Measurements from ENCODE around the gene KDM2B. TPM values are rescaled to one million over a fixed set of nuclear protein-coding genes. Genes with fewer than 3 reads are reported as not detected.

KDM2B gene
- total RNA-seq, 1 experiment from 2014 or later = 45.1 TPM

GRCh38 chr12:121522971-121523370, 57.9 kb downstream of the KDM2B start:
- CTCF ChIA-PET = no interaction called here
- no TSS peak for BruUV-seq (replicated peaks)

GRCh38 chr12:121520586-121521086, 60.2 kb downstream of the KDM2B start:
- POLR2A ChIA-PET (ENCODE audit: unreplicated experiment) = no interaction called here
- no TSS peak for BruUV-seq (replicated peaks)
- H3K9me3 ChIP-seq (ENCODE audit: insufficient read depth, low read depth) = no peaks in the 10 kb centered on the region
- H2AFZ ChIP-seq = no peak overlapping the region
- TF ChIP-seq EZH2 (IDR thresholded peaks at IDR 0.05; ENCODE audit: low read depth) (no peak), CTCF (conservative IDR thresholded peaks at IDR 0.05) (no peak)
- no peaks in the 10 kb centered on the region for H3K27me3 ChIP-seq (ENCODE audit: insufficient read depth, low read depth)
- H3K4me1 ChIP-seq (replicated peaks; ENCODE audit: insufficient read depth) = no peaks in the 10 kb centered on the region
- no peak for DNase-seq
- H3K4me3 ChIP-seq = no peak overlapping the region
- intact Hi-C loops (cut with micrococcal nuclease; ENCODE audit: unreplicated experiment) = no loop called here
- H3K4me2 ChIP-seq = no peak overlapping the region
- no peaks in the 10 kb centered on the region for H3K9me2 ChIP-seq (ENCODE audit: insufficient read depth)
- no peaks in the 10 kb centered on the region for H3F3A ChIP-seq (ENCODE audit: insufficient read depth, low read depth)
- H3K36me3 ChIP-seq (ENCODE audit: low read depth) = no peaks in the 10 kb centered on the region
- H4K20me1 ChIP-seq (ENCODE audit: insufficient read depth) = no peaks in the 10 kb centered on the region
- H3K27ac ChIP-seq = no peak overlapping the region
- CTCF ChIA-PET = no interaction called here
- no peaks in the 10 kb centered on the region for H3K79me2 ChIP-seq (ENCODE audit: low read depth)

More at GRCh38 chr12:121522971-121523370, 57.9 kb downstream of the KDM2B start:
- no peak for TF ChIP-seq CTCF (conservative IDR thresholded peaks at IDR 0.05)
- no peak for TF ChIP-seq EZH2 (IDR thresholded peaks at IDR 0.05; ENCODE audit: low read depth)
- Histone ChIP-seq H3K27ac (no peak overlapping the region), H3K4me2 (no peak overlapping the region), H3K4me1 (replicated peaks; ENCODE audit: insufficient read depth) (no peaks in the 10 kb centered on the region), H3K9me2 (ENCODE audit: insufficient read depth) (no peaks in the 10 kb centered on the region), H3K79me2 (ENCODE audit: low read depth) (no peaks in the 10 kb centered on the region), H3K9me3 (ENCODE audit: insufficient read depth, low read depth) (no peaks in the 10 kb centered on the region), H3K4me3 (no peak overlapping the region), H2AFZ (no peak overlapping the region), H4K20me1 (ENCODE audit: insufficient read depth) (no peaks in the 10 kb centered on the region), H3K27me3 (ENCODE audit: insufficient read depth, low read depth) (no peaks in the 10 kb centered on the region), H3K36me3 (ENCODE audit: low read depth) (no peaks in the 10 kb centered on the region), H3F3A (ENCODE audit: insufficient read depth, low read depth) (no peaks in the 10 kb centered on the region)
- DNase-seq = no peak
- POLR2A ChIA-PET (ENCODE audit: unreplicated experiment) = no interaction called here
- intact Hi-C loops (cut with micrococcal nuclease; ENCODE audit: unreplicated experiment) = no loop called here

DNA sequence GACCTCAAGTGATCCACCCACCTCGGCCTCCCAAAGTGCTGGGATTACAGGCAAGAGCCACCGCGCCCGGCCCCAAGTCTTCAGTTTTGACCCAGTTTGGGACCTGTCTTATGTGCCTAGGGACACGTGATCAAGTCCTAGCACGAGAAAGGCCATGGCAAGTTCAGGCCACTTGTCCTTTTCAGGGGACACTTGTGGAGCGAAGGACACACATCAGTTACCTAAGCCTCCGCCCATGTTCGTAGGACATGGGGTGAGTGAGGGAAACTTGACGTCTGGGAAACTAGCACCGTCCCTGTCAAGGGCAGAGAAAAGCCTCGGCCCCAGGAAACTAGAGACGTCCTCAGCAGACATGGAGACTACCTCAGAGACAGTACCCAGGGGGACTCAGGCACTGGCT, 60.7 kb downstream of the KDM2B start:
- no peak for TF ChIP-seq CTCF (conservative IDR thresholded peaks at IDR 0.05)
- TF ChIP-seq EZH2 (IDR thresholded peaks at IDR 0.05; ENCODE audit: low read depth) = no peak
- no peaks in the 10 kb centered on the region for H3K36me3 ChIP-seq (ENCODE audit: low read depth)
- intact Hi-C loops (cut with micrococcal nuclease; ENCODE audit: unreplicated experiment) = no loop called here
- no peaks in the 10 kb centered on the region for H3K9me2 ChIP-seq (ENCODE audit: insufficient read depth)
- H3F3A ChIP-seq (ENCODE audit: insufficient read depth, low read depth) = no peaks in the 10 kb centered on the region
- H3K79me2 ChIP-seq (ENCODE audit: low read depth) = no peaks in the 10 kb centered on the region
- no peaks in the 10 kb centered on the region for H3K4me1 ChIP-seq (replicated peaks; ENCODE audit: insufficient read depth)
- no peaks in the 10 kb centered on the region for H3K9me3 ChIP-seq (ENCODE audit: insufficient read depth, low read depth)
- no peak for DNase-seq
- ChIA-PET CTCF (interaction anchor here (0.6 kb wide), 1 partner anchor 331 kb away, joined by 3 read pairs; no protein-coding TSS in a partner anchor), POLR2A (ENCODE audit: unreplicated experiment) (no interaction called here)
- no peaks in the 10 kb centered on the region for H3K27me3 ChIP-seq (ENCODE audit: insufficient read depth, low read depth)
- no peak overlapping the region for H3K4me2 ChIP-seq
- no peaks in the 10 kb centered on the region for H4K20me1 ChIP-seq (ENCODE audit: insufficient read depth)
- H3K4me3 ChIP-seq = no peak overlapping the region
- no peak overlapping the region for H2AFZ ChIP-seq
- H3K27ac ChIP-seq = no peak overlapping the region
- BruUV-seq (replicated peaks) = no TSS peak
